VCaP (cell line): Measurements from ENCODE around the gene BLVRA.

Experiments
- H3K27ac ChIP-seq: fragments of 450-650 bp; 2 replicates; pipeline ENCODE4 v1.5.1; 2017
- CTCF ChIP-seq: fragments of 450-650 bp; conservative IDR thresholded peaks from 2 replicates; pipeline ENCODE4 v1.5.1; 2017; ENCODE audit warnings: mild to moderate bottlenecking, moderate library complexity

BLVRA gene

GRCh38 chr7:43790006-43790405, 31.5 kb downstream of the BLVRA start:
- H3K27ac ChIP-seq = no peak overlapping the region
- no peak for TF ChIP-seq CTCF

DNA sequence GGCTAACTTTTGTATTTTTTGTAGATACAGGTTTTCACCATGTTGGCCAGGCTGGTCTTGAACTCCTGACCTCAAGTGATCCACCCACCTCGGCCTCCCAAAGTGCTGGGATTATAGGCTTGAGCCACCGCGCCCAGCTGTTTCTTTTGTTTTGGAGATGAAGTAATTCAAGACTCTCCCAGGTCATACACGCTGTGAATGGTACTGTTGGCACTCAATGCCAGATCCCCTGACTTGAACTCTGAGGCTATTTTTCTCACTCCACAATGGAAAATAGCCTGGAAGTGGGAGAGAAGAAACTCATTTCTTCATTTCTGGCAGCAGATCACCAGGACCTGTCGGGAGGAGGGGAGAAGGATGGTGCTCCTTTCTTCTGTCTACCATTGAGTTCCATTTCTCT, 32.4 kb downstream of the BLVRA start:
- H3K27ac ChIP-seq = no peak overlapping the region
- TF ChIP-seq CTCF = no peak

DNA sequence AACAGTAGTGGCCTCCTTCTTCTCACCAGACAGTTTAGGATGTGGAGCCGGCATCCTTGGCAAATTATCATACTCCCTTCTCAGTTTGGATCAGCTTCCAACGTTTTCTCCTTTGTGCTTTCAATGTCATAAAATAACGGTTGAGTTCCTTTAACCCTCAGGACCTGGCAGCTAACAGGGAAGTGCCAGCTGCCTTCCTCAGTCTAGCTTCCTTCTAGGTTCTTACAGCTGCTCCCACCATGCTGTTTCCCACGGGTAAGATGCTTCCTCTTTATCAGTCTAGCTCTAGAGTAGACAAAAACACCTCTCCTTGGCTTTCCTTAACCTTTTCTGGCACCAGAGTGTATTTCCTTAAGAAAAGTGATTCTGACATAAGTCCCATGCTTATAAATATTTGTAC, 33.2 kb downstream of the BLVRA start:
- H3K27ac ChIP-seq = no peak overlapping the region
- no peak for TF ChIP-seq CTCF

DNA sequence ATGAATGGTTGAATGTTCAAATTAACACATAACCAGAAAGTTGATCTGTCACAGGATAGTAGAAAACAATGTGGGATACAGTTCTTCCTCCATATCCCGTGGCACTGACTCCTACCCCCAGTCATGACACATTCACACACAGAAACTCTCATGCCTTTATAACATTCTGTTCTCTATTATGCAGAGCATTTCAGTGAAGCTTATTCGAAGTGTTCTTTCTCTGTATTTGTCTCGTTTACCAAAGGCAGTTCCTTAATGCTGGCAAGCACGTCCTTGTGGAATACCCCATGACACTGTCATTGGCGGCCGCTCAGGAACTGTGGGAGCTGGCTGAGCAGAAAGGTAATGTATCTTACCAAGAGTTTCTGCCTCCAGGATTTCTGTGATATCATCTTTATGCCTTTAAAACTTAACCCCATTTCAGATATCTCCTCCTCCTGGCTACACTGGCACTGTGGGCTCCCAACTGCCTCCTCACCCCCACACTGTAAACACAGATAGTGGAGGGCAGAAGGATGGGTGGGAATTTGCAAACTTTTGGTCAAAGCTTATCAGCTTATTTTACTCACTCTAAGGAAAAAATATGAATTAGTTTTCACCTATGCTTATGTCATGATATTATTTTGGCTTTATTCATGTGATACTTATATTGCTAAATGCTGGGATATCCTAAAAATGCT, 34.1 kb downstream of the BLVRA start:
- TF ChIP-seq CTCF = no peak
- H3K27ac ChIP-seq = no peak overlapping the region

GRCh38 chr7:43799605-43800004, 41.1 kb downstream of the BLVRA start:
- no peak for TF ChIP-seq CTCF
- H3K27ac ChIP-seq = no peak overlapping the region

DNA sequence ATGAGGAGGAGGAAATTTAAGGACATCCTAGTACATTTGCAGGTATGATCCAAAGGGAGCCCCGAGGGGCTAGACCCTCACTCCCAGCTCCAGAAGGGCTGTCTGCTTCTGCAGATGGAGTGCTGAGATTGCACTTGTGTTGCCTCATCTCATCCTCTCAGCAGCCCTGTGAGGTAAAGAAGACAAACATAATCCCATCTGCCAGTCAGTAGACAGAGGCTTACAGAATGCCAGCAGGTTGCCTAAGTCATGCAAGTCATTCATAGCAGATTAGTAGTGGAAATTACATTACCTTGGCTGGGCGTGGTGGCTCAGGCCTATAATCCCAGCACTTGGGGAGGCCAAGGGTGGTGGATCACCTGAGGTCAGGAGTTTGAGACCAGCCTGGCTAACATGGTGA, 45.4 kb downstream of the BLVRA start:
- no peak for TF ChIP-seq CTCF
- no peak overlapping the region for H3K27ac ChIP-seq

GRCh38 chr7:43808410-43808809, 49.9 kb downstream of the BLVRA start:
- no peak overlapping the region for H3K27ac ChIP-seq
- no peak for TF ChIP-seq CTCF
